Measurements from ENCODE around the gene RPA4. TPM values are rescaled to one million over a fixed set of nuclear protein-coding genes. Genes with fewer than 3 reads are reported as not detected.

RPA4 gene
- total and polyA plus RNA-seq, 2 experiments from 2014 or later, result 1.0 to 1.4 TPM

DNA sequence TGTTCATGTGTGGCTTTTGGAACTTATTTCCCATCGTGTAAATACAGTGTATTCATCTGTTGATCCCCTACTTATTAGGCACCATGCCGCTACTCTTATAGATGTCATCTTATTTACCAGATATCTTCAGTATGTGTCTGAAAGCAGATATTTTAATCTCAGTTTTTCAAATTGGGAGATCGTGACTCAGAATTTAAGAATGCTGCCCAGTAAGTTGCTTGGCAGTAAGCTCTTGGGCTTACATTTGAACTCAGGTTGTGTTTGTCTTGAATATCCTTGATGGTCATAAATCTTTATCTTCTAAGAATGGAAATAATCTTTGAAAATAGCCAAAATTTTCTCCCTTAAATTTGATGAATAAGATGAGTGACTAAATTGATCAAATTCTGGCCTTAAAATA is 45.9 kb upstream of the RPA4 start:
- TF ChIP-seq POLR2AphosphoS5 (IDR thresholded peaks at IDR 0.05; ENCODE audit: low read depth), result no peak
- TF ChIP-seq, protein P1, sequence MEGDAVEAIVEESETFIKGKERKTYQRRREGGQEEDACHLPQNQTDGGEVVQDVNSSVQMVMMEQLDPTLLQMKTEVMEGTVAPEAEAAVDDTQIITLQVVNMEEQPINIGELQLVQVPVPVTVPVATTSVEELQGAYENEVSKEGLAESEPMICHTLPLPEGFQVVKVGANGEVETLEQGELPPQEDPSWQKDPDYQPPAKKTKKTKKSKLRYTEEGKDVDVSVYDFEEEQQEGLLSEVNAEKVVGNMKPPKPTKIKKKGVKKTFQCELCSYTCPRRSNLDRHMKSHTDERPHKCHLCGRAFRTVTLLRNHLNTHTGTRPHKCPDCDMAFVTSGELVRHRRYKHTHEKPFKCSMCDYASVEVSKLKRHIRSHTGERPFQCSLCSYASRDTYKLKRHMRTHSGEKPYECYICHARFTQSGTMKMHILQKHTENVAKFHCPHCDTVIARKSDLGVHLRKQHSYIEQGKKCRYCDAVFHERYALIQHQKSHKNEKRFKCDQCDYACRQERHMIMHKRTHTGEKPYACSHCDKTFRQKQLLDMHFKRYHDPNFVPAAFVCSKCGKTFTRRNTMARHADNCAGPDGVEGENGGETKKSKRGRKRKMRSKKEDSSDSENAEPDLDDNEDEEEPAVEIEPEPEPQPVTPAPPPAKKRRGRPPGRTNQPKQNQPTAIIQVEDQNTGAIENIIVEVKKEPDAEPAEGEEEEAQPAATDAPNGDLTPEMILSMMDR (conservative IDR thresholded peaks at IDR 0.05; ENCODE audit: low read depth in 2 of 2), result no peak
- no peak for TF ChIP-seq STAT1 (IDR thresholded peaks at IDR 0.05; ENCODE audit: unreplicated experiment)
- Histone ChIP-seq H2AFZ (no peak overlapping the region), H3K79me2 (replicated peaks; ENCODE audit: insufficient read depth) (no peaks in the 10 kb centered on the region), H3K27me3 (ENCODE audit: insufficient read depth) (no peaks in the 10 kb centered on the region), H3K4me1 (ENCODE audit: insufficient read depth) (peaks cover 15% of the 10 kb centered on the region), H3K9me2 (ENCODE audit: insufficient read depth) (no peaks in the 10 kb centered on the region), H3K36me3 (ENCODE audit: insufficient read depth) (no peaks in the 10 kb centered on the region), H3K27ac (ENCODE audit: low read depth) (no peak overlapping the region), H3F3A (replicated peaks; ENCODE audit: low read depth) (no peaks in the 10 kb centered on the region), H3K4me2 (no peak overlapping the region), H3K4me3 (no peak overlapping the region), H4K20me1 (replicated peaks; ENCODE audit: insufficient read depth) (no peaks in the 10 kb centered on the region)
- H3K27me3 Mint-ChIP-seq (ENCODE audit: insufficient read depth, low read depth, poor library complexity), result no peaks in the 10 kb centered on the region
- H3K4me3 Mint-ChIP-seq, result no peak overlapping the region
- no peak overlapping the region for H3K27ac Mint-ChIP-seq
- ATAC-seq (no peak), DNase-seq (ENCODE audit: low spot score) (no peak)
- H3K36me3 Mint-ChIP-seq (ENCODE audit: low read depth), result no peaks in the 10 kb centered on the region
- H3K9me3 Mint-ChIP-seq, result no peaks in the 10 kb centered on the region
- peaks cover 26% of the 10 kb centered on the region for H3K4me1 Mint-ChIP-seq

DNA sequence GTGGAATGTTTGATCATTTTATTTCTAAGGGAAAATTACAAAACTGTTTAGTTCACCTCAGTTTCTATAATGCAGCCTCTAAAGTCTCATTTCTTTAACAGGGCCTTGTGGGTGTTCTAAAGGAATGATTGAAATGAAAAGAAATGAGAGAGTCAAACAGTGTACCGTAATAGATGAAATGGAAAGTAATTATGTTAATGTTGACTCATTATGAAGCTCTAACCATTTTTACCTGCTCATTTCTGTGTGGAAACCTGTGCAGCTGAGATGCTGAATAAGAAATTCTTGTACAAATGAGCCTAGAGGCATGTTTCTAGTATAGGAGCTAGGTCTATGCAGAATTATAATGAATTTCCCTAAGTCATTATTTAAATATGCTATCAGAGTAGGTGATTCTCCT is 45.2 kb upstream of the RPA4 start:
- H2AFZ ChIP-seq, result no peak overlapping the region
- no peaks in the 10 kb centered on the region for H3K79me2 ChIP-seq (replicated peaks; ENCODE audit: insufficient read depth)
- no peak overlapping the region for H3K27ac ChIP-seq (ENCODE audit: low read depth)
- Mint-ChIP-seq H3K4me1 (peaks cover 33% of the 10 kb centered on the region), H3K27ac (no peak overlapping the region), H3K27me3 (ENCODE audit: insufficient read depth, low read depth, poor library complexity) (no peaks in the 10 kb centered on the region), H3K4me3 (no peak overlapping the region), H3K9me3 (no peaks in the 10 kb centered on the region), H3K36me3 (ENCODE audit: low read depth) (no peaks in the 10 kb centered on the region)
- no peaks in the 10 kb centered on the region for H4K20me1 ChIP-seq (replicated peaks; ENCODE audit: insufficient read depth)
- no peaks in the 10 kb centered on the region for H3K36me3 ChIP-seq (ENCODE audit: insufficient read depth)
- no peaks in the 10 kb centered on the region for H3K27me3 ChIP-seq (ENCODE audit: insufficient read depth)
- H3K4me3 ChIP-seq, result no peak overlapping the region
- no peak for DNase-seq (ENCODE audit: low spot score)
- H3K9me2 ChIP-seq (ENCODE audit: insufficient read depth), result no peaks in the 10 kb centered on the region
- ATAC-seq, result no peak
- peaks cover 18% of the 10 kb centered on the region for H3K4me1 ChIP-seq (ENCODE audit: insufficient read depth)
- no peaks in the 10 kb centered on the region for H3F3A ChIP-seq (replicated peaks; ENCODE audit: low read depth)
- no peak overlapping the region for H3K4me2 ChIP-seq
- TF ChIP-seq POLR2AphosphoS5 (IDR thresholded peaks at IDR 0.05; ENCODE audit: low read depth) (no peak), ZNF114 (CRISPR knock-in tag; IDR thresholded peaks at IDR 0.05) (no peak), NANOG (IDR thresholded peaks at IDR 0.05; ENCODE audit: borderline replicate concordance) (no peak), STAT1 (IDR thresholded peaks at IDR 0.05; ENCODE audit: unreplicated experiment) (no peak)
- TF ChIP-seq, protein P1 (conservative IDR thresholded peaks at IDR 0.05; ENCODE audit: low read depth in 2 of 2), result no peak
- TF ChIP-seq, protein P2, sequence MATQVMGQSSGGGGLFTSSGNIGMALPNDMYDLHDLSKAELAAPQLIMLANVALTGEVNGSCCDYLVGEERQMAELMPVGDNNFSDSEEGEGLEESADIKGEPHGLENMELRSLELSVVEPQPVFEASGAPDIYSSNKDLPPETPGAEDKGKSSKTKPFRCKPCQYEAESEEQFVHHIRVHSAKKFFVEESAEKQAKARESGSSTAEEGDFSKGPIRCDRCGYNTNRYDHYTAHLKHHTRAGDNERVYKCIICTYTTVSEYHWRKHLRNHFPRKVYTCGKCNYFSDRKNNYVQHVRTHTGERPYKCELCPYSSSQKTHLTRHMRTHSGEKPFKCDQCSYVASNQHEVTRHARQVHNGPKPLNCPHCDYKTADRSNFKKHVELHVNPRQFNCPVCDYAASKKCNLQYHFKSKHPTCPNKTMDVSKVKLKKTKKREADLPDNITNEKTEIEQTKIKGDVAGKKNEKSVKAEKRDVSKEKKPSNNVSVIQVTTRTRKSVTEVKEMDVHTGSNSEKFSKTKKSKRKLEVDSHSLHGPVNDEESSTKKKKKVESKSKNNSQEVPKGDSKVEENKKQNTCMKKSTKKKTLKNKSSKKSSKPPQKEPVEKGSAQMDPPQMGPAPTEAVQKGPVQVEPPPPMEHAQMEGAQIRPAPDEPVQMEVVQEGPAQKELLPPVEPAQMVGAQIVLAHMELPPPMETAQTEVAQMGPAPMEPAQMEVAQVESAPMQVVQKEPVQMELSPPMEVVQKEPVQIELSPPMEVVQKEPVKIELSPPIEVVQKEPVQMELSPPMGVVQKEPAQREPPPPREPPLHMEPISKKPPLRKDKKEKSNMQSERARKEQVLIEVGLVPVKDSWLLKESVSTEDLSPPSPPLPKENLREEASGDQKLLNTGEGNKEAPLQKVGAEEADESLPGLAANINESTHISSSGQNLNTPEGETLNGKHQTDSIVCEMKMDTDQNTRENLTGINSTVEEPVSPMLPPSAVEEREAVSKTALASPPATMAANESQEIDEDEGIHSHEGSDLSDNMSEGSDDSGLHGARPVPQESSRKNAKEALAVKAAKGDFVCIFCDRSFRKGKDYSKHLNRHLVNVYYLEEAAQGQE (IDR thresholded peaks at IDR 0.05; ENCODE audit: unreplicated experiment), result no peak
- TF ChIP-seq, protein P3, sequence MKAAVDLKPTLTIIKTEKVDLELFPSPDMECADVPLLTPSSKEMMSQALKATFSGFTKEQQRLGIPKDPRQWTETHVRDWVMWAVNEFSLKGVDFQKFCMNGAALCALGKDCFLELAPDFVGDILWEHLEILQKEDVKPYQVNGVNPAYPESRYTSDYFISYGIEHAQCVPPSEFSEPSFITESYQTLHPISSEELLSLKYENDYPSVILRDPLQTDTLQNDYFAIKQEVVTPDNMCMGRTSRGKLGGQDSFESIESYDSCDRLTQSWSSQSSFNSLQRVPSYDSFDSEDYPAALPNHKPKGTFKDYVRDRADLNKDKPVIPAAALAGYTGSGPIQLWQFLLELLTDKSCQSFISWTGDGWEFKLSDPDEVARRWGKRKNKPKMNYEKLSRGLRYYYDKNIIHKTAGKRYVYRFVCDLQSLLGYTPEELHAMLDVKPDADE (IDR thresholded peaks at IDR 0.05), result no peak

Measured in GM23338 (cell line).